Activated CD8-positive, alpha-beta memory T cell treated with anti-CD3 and anti-CD28 coated beads, Interleukin-2, amount 50 U/mL, for 48 hours (primary cell): ENCODE measurements around the gene GPRIN3.
"Not testable (repeated sequence)": the region's sequence is repeated elsewhere in the genome, so short reads cannot be mapped to it uniquely, and the experiment has no call there.

Experiments
- DNase-seq: peaks from one replicate; pipeline ENCODE4 v3.0.0-alpha.2; 2020

GPRIN3 gene

DNA sequence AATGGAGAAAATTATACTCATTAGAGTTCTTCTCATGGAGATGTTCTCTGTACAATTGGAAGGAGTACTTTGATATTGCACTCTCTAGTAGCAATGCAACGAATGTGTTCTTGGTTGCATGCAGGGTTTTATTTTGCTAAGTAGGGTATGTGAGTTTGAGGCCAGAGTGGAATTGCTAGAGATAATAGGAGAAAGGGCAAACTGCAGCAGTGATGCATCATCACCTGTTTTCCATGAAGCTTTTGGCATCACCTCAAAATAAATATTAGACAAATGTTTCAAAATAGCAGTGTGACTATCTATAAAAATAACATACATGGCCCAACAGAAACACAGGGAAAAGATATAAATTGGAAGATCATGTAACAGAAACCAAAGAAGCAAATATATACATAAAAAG lies 103.0 kb downstream of the GPRIN3 start:
- DNase-seq: no peak

- DNase-seq: no peak
Measured at GRCh38 chr4:89203902-89204301, 103.7 kb downstream of the GPRIN3 start.

GRCh38 chr4:89199394-89199793 lies 108.2 kb downstream of the GPRIN3 start:
- not testable (repeated sequence) for DNase-seq

DNA sequence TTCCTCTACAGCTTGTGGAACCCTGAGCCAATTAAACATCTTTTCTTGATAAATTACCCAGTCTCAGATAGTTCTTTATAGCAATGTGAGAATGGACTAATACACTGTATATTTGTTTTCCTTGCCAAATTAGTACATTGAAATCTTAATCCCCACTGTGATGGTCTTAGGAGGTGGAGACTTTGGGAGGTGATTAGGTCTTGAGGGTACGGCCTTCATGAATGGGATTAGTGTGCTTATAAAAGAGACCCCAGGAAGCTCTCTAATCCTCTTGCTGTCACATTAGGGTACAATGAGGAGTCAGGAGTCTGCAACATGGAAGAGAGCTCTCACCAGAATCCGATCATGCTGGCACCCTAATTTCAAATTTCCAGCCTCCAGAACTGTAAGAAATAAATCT lies 109.7 kb downstream of the GPRIN3 start:
- DNase-seq: no peak

DNA sequence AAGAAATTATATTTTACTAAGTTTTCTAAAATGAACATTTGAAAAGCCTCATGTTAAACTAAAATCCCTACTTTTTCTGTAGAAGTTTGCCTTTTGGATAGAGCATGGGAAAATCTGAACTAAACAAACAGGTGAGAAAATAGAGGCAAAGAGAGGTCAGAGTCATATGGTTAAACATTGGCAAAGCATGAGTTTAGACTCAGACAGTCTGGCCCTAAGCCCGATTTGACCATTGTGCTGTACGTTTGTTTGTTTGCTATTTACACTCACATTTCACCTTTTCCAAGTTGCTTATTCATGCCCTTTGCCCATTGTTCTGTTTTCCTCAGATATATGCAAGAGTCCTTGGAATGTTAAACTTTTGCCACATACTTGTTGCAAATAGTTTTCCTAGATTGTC lies 110.9 kb downstream of the GPRIN3 start:
- DNase-seq: no peak

- no peak for DNase-seq
Measured at GRCh38 chr4:89196056-89196674, 111.4 kb downstream of the GPRIN3 start.

DNA sequence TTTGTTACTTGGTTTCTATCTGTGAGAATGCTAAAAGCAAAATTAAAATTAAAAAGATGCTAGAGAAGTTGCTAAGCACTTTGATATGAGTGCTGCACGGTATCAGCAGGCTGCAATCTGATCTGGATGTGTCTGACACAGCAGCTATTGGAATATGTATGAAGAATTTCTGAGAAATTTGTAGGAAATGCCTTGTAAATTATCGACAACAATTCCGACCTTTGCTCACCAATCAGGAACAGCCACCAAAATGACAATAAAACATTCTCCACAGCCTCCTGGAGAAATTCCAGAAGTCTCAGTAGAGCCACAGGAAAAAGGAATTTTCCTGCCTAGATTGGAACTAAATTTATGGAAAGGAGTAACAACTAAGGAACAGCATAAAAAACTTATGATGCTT lies 113.8 kb downstream of the GPRIN3 start:
- no peak for DNase-seq
